CD4-positive, alpha-beta T cell treated with Interleukin-6 at 100 ng/mL for 8 hours (primary cell): Measurements from ENCODE around the gene TM2D3.
"Not testable (repeated sequence)": the region's sequence is repeated elsewhere in the genome, so short reads cannot be mapped to it uniquely, and the experiment has no call there.

ENCODE experiments used
- DNase-seq: peaks from one replicate; pipeline ENCODE4 v3.0.0-alpha.2; 2020; ENCODE audit warnings: mixed read lengths, low spot score

Gene TM2D3

GRCh38 chr15:101654624-101655337, 2.6 kb upstream of the TM2D3 start:
- DNase-seq = peak; percentile 6

GRCh38 chr15:101654171-101654570, 2.0 kb upstream of the TM2D3 start:
- DNase-seq = no peak

- no peak for DNase-seq
These were observed 727 bp upstream of the TM2D3 start for GRCh38 chr15:101652786-101653430.

- DNase-seq = no peak
These were observed 555 bp downstream of the TM2D3 start for GRCh38 chr15:101651554-101652097.

- DNase-seq = no peak
These were observed 2.0 kb downstream of the TM2D3 start for GRCh38 chr15:101650145-101650544.

- DNase-seq = no peak
These were observed 3.8 kb downstream of the TM2D3 start for GRCh38 chr15:101648356-101648755.

- DNase-seq = no peak
These were observed 4.9 kb downstream of the TM2D3 start for GRCh38 chr15:101647251-101647650.

- DNase-seq = no peak
These were observed 5.5 kb downstream of the TM2D3 start for GRCh38 chr15:101646672-101647071.

- DNase-seq = no peak
These were observed 9.8 kb downstream of the TM2D3 start for GRCh38 chr15:101642361-101642760.

GRCh38 chr15:101641894-101642293, 10.3 kb downstream of the TM2D3 start:
- peak; percentile 51 for DNase-seq

GRCh38 chr15:101641129-101641764, 10.9 kb downstream of the TM2D3 start:
- DNase-seq = peak; percentile 62

GRCh38 chr15:101639667-101640066, 12.5 kb downstream of the TM2D3 start:
- no peak for DNase-seq

GRCh38 chr15:101637919-101638318, 14.3 kb downstream of the TM2D3 start:
- DNase-seq = no peak

GRCh38 chr15:101637516-101637915, 14.7 kb downstream of the TM2D3 start:
- DNase-seq = no peak

- no peak for DNase-seq
These were observed 15.1 kb downstream of the TM2D3 start for GRCh38 chr15:101637038-101637437.

GRCh38 chr15:101635944-101636727, 16.0 kb downstream of the TM2D3 start:
- no peak for DNase-seq

GRCh38 chr15:101633356-101633755, 18.8 kb downstream of the TM2D3 start:
- no peak for DNase-seq

- DNase-seq = not testable (repeated sequence)
These were observed 25.5 kb downstream of the TM2D3 start for GRCh38 chr15:101626729-101627128.

GRCh38 chr15:101625980-101626379, 26.2 kb downstream of the TM2D3 start:
- DNase-seq = no peak

GRCh38 chr15:101625184-101625583, 27.0 kb downstream of the TM2D3 start:
- no peak for DNase-seq

GRCh38 chr15:101623367-101624304, 28.5 kb downstream of the TM2D3 start:
- no peak for DNase-seq
